ENCODE data around the gene ISYNA1.

The ISYNA1 gene

DNA sequence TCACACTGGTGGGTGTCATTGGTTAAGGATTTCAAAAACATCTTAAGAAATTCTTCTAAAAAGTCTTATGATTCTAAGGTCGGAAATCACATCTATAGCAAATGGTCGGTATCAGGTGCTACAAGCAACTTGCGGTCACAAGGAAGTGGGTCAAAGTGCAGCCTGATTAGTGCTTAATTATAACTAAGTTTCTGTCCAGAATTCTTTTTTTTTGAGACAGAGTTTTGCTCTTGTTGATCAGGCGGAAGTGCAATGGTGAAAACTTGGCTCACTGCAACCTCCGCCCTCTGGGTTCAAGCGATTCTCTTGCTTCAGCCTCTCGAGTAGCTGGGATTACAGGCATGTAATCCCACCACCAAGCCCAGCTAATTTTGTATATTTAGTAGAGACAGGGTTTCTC, 53.2 kb downstream of the ISYNA1 start:
- TF ChIP-seq, protein P1, sequence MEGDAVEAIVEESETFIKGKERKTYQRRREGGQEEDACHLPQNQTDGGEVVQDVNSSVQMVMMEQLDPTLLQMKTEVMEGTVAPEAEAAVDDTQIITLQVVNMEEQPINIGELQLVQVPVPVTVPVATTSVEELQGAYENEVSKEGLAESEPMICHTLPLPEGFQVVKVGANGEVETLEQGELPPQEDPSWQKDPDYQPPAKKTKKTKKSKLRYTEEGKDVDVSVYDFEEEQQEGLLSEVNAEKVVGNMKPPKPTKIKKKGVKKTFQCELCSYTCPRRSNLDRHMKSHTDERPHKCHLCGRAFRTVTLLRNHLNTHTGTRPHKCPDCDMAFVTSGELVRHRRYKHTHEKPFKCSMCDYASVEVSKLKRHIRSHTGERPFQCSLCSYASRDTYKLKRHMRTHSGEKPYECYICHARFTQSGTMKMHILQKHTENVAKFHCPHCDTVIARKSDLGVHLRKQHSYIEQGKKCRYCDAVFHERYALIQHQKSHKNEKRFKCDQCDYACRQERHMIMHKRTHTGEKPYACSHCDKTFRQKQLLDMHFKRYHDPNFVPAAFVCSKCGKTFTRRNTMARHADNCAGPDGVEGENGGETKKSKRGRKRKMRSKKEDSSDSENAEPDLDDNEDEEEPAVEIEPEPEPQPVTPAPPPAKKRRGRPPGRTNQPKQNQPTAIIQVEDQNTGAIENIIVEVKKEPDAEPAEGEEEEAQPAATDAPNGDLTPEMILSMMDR (IDR thresholded peaks at IDR 0.05; ENCODE audit: insufficient read depth, low read length, poor library complexity, severe bottlenecking), result no peak
- no peak for DNase-seq (ENCODE audit: extremely low read depth, insufficient read length)
- Histone ChIP-seq H3K27me3 (replicated peaks; ENCODE audit: control insufficient read depth, insufficient read depth, low read length) (no peaks in the 10 kb centered on the region), H3K4me3 (replicated peaks; ENCODE audit: low read depth, low read length) (no peak overlapping the region), H3K36me3 (ENCODE audit: control insufficient read depth, insufficient read depth, low read length) (no peaks in the 10 kb centered on the region)

Measured in GM06990 (cell line).